Stimulated activated CD8-positive, alpha-beta memory T cell treated with anti-CD3 and anti-CD28 coated beads, Interleukin-15, amount 100 ng/mL, for 48 hours (primary cell): ENCODE data around the gene HSPBP1.
"Not testable (repeated sequence)": the region's sequence is repeated elsewhere in the genome, so short reads cannot be mapped to it uniquely, and the experiment has no call there.

Experiments
- DNase-seq, 2 donors: peaks; one replicate each; pipeline ENCODE4 v3.0.0-alpha.2; 2020; ENCODE audit warnings: low read depth in 2 of 2

HSPBP1 gene

GRCh38 chr19:55239004-55239403 lies 40.9 kb downstream of the HSPBP1 start:
- no peak for DNase-seq

- no peak for DNase-seq
These were observed 41.9 kb downstream of the HSPBP1 start for GRCh38 chr19:55238030-55238429.

- no peak for DNase-seq
These were observed 46.9 kb downstream of the HSPBP1 start for GRCh38 chr19:55232986-55233385.

GRCh38 chr19:55232286-55232602 lies 47.7 kb downstream of the HSPBP1 start:
- DNase-seq, result no peak

- no peak for DNase-seq
These were observed 48.3 kb downstream of the HSPBP1 start for GRCh38 chr19:55231391-55232285.

- no peak for DNase-seq
These were observed 49.1 kb downstream of the HSPBP1 start for GRCh38 chr19:55230780-55231179.

GRCh38 chr19:55230329-55230728 lies 49.6 kb downstream of the HSPBP1 start:
- no peak for DNase-seq

GRCh38 chr19:55229789-55230182 lies 50.1 kb downstream of the HSPBP1 start:
- no peak for DNase-seq

GRCh38 chr19:55229145-55229788 lies 50.6 kb downstream of the HSPBP1 start:
- DNase-seq, result no peak

- DNase-seq, result no peak
These were observed 51.4 kb downstream of the HSPBP1 start, which contains the start of gene TMEM86B for GRCh38 chr19:55228403-55229031. Gene TMEM86B, minus strand, starts transcription at chr19:55228763. Its CDS starts 22 bp downstream, at chr19:55228741.

GRCh38 chr19:55228015-55228391 lies 51.9 kb downstream of the HSPBP1 start:
- DNase-seq, result no peak

- no peak for DNase-seq
These were observed 52.5 kb downstream of the HSPBP1 start for GRCh38 chr19:55227241-55228014.

GRCh38 chr19:55226788-55227187 lies 53.1 kb downstream of the HSPBP1 start:
- DNase-seq, result no peak

- no peak for DNase-seq
These were observed 53.6 kb downstream of the HSPBP1 start for GRCh38 chr19:55226273-55226672.

GRCh38 chr19:55225415-55225958 lies 54.4 kb downstream of the HSPBP1 start:
- no peak for DNase-seq

GRCh38 chr19:55224679-55225414 lies 55.1 kb downstream of the HSPBP1 start:
- DNase-seq, result not testable (repeated sequence)

GRCh38 chr19:55224038-55224665 lies 55.8 kb downstream of the HSPBP1 start:
- DNase-seq, result no peak

- DNase-seq, result no peak
These were observed 56.4 kb downstream of the HSPBP1 start for GRCh38 chr19:55223291-55224037.

GRCh38 chr19:55220525-55220924 lies 59.4 kb downstream of the HSPBP1 start:
- no peak for DNase-seq
